Prostate gland (tissue), 2 donors: Measurements from ENCODE around the gene KIF26B.

Source experiments
- POLR2A ChIP-seq: fragments of 450-650 bp; IDR thresholded peaks from one replicate; pipeline ENCODE4 v1.6.1; 2016; ENCODE audit warnings: antibody characterized with exemption, mild to moderate bottlenecking
- TF ChIP-seq, protein P1 (sequence below), 4 experiments: fragments of 200-600 bp in 2 of 4; fragments of 450-650 bp in 2 of 4; sonication (generic) in 2 of 4; IDR thresholded peaks; 1 replicate in 3 of 4; 2 replicates in 1 of 4; pipeline ENCODE4 v1.5.1; 2016 to 2019; ENCODE audit warnings: antibody characterized with exemption in 4 of 4, mild to moderate bottlenecking in 2 of 4, moderate library complexity in 2 of 4

DNA sequence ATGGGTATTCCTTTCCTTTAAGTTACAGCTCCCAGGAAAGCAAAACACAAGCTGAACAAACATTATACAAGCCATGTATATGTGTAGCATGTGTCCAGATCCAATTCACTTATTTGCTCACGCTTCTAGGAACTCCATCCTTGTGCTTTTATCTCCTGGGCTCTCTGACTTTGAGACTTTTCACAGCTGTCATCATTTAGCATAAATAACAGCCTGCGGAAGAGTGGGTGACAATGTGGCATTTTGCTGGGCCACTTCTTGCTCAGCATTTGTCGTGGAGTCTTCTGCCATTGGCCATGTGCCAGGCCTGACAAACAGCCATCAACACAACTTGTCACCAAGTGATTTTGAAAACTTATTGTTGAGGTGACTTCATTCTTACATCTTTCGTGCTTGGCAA lies 164.3 kb downstream of the KIF26B start:
- no peak for TF ChIP-seq POLR2A
- TF ChIP-seq, protein P1, sequence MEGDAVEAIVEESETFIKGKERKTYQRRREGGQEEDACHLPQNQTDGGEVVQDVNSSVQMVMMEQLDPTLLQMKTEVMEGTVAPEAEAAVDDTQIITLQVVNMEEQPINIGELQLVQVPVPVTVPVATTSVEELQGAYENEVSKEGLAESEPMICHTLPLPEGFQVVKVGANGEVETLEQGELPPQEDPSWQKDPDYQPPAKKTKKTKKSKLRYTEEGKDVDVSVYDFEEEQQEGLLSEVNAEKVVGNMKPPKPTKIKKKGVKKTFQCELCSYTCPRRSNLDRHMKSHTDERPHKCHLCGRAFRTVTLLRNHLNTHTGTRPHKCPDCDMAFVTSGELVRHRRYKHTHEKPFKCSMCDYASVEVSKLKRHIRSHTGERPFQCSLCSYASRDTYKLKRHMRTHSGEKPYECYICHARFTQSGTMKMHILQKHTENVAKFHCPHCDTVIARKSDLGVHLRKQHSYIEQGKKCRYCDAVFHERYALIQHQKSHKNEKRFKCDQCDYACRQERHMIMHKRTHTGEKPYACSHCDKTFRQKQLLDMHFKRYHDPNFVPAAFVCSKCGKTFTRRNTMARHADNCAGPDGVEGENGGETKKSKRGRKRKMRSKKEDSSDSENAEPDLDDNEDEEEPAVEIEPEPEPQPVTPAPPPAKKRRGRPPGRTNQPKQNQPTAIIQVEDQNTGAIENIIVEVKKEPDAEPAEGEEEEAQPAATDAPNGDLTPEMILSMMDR (IDR thresholded peaks at IDR 0.05): no peak
